Measurements from ENCODE around the gene GRXCR1. TPM values are rescaled to one million over a fixed set of nuclear protein-coding genes. Genes with fewer than 3 reads are reported as not detected.

GRXCR1 gene
- total RNA-seq, 4 donors from 2014 or later = not detected

GRCh38 chr4:43008793-43009192, 116.3 kb downstream of the GRXCR1 start:
- Histone ChIP-seq H3K9me3 (peaks cover 0 to 6% (median 3%) of the 10 kb centered on the region in 4 donors), H3K36me3 (no peaks in the 10 kb centered on the region), H3K4me1 (no peaks in the 10 kb centered on the region), H3K4me3 (no peak overlapping the region), H3K27me3 (no peaks in the 10 kb centered on the region), H3K27ac (replicated peaks in 1 of 4) (no peak overlapping the region)
- intact Hi-C loops (cut with DNase I) = no loop called here
- DNase-seq (ENCODE audit: extremely low spot score) = no peak
- TF ChIP-seq POLR2A (IDR thresholded peaks at IDR 0.05; ENCODE audit: low read depth) = no peak
- no peak for TF ChIP-seq POLR2AphosphoS5 (IDR thresholded peaks at IDR 0.05)
- TF ChIP-seq EP300 (IDR thresholded peaks at IDR 0.05) = no peak
- TF ChIP-seq CTCF (IDR thresholded peaks at IDR 0.05) = no peak
- whole genome bisulfite sequencing = 88% methylated on average over 1 of the region's 1 CpG

- no peak overlapping the region for H3K4me3 ChIP-seq
- TF ChIP-seq POLR2A (IDR thresholded peaks at IDR 0.05; ENCODE audit: low read depth) (no peak), EP300 (IDR thresholded peaks at IDR 0.05) (no peak), POLR2AphosphoS5 (IDR thresholded peaks at IDR 0.05) (no peak), CTCF (IDR thresholded peaks at IDR 0.05) (no peak)
- H3K4me1 ChIP-seq = no peaks in the 10 kb centered on the region
- no peaks in the 10 kb centered on the region for H3K27me3 ChIP-seq
- no peak overlapping the region for H3K27ac ChIP-seq (replicated peaks in 1 of 4)
- no peak for DNase-seq (ENCODE audit: extremely low spot score)
- no peaks in the 10 kb centered on the region for H3K36me3 ChIP-seq
- WGBS = 89% methylated on average over 4 of the region's 4 CpGs
- intact Hi-C loops (cut with DNase I) = no loop called here
- H3K9me3 ChIP-seq = no peaks in the 10 kb centered on the region
Observed at GRCh38 chr4:43014256-43014655, 121.7 kb downstream of the GRXCR1 start.

DNA sequence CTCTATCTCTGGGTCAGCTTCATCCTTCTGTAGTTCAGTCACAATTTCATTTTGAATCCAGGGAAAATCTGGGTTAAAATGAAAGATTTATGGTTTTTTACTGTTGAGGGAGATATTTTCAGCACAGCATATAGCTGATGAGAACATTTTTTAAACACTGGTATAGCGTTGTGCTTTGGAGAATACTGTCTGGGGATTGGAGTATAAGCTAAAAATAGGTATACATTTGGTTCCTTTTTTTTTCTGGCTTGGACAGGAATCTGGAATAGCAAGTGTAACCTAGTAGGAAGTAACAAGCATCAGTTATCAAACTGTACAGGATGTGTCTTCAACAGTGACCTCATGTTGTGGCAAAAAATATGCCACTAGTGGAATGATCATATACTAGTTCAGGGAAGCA, 149.1 kb downstream of the GRXCR1 start:
- no peak for DNase-seq (ENCODE audit: extremely low spot score)
- no peak overlapping the region for H3K4me3 ChIP-seq
- TF ChIP-seq CTCF (IDR thresholded peaks at IDR 0.05) = no peak
- TF ChIP-seq EP300 (IDR thresholded peaks at IDR 0.05) = no peak
- no peak for TF ChIP-seq POLR2A (IDR thresholded peaks at IDR 0.05; ENCODE audit: low read depth)
- TF ChIP-seq POLR2AphosphoS5 (IDR thresholded peaks at IDR 0.05) = no peak
- H3K9me3 ChIP-seq = no peaks in the 10 kb centered on the region
- intact Hi-C loops (cut with DNase I) = no loop called here
- no peaks in the 10 kb centered on the region for H3K27me3 ChIP-seq
- H3K36me3 ChIP-seq = no peaks in the 10 kb centered on the region
- H3K4me1 ChIP-seq = no peaks in the 10 kb centered on the region
- no peak overlapping the region for H3K27ac ChIP-seq (replicated peaks in 1 of 4)
- 60% methylated on average over 1 of the region's 1 CpG for WGBS

DNA sequence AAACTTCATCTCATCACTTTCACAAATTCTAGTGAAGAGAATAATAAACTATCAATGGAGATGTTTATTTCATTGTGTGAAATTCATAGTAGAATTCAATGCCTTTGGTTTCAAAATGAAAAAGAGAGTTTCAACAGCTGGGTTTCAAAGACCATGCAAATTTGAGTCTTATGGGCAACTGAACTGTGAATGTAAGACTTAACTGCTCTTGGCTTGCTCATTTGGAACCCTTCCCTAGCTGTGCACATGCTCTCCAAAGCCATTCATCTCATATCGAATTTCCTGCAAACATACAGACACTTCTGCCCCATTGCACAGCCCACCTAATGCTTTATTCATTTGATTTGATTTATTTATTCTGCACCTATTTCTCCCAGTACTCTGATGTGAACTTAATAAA, 154.5 kb downstream of the GRXCR1 start:
- no peak overlapping the region for H3K27ac ChIP-seq (replicated peaks in 1 of 4)
- no peak for TF ChIP-seq POLR2A (IDR thresholded peaks at IDR 0.05; ENCODE audit: low read depth)
- TF ChIP-seq POLR2AphosphoS5 (IDR thresholded peaks at IDR 0.05) = no peak
- no peak for TF ChIP-seq EP300 (IDR thresholded peaks at IDR 0.05)
- no peak for TF ChIP-seq CTCF (IDR thresholded peaks at IDR 0.05)
- H3K27me3 ChIP-seq = no peaks in the 10 kb centered on the region
- H3K36me3 ChIP-seq = no peaks in the 10 kb centered on the region
- no peak for DNase-seq (ENCODE audit: extremely low spot score)
- 55% methylated on average over 1 of the region's 1 CpG for WGBS
- no peaks in the 10 kb centered on the region for H3K9me3 ChIP-seq
- H3K4me1 ChIP-seq = no peaks in the 10 kb centered on the region
- intact Hi-C loops (cut with DNase I) = no loop called here
- no peak overlapping the region for H3K4me3 ChIP-seq

DNA sequence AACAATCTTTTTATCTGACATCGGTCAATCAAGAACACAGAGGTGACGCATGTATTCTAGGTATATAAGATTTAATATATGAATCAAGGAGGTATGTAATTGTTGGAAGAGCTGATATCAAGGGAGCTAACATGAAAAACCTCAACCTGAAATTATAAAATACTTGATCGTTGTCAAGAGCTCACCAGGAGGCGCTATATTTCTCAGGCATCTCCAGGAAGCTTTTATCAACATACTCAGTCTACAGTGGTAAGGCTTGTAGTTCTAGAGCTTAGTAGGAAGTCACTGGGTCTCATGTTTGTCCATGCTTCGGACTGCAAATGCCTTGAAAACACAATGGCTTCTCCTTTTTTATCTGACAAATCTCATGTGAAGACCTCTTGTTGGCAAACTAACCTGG, 156.1 kb downstream of the GRXCR1 start:
- no peaks in the 10 kb centered on the region for H3K27me3 ChIP-seq
- 60% methylated on average over 5 of the region's 5 CpGs for WGBS
- H3K4me1 ChIP-seq = no peaks in the 10 kb centered on the region
- TF ChIP-seq POLR2A (IDR thresholded peaks at IDR 0.05; ENCODE audit: low read depth) (no peak), EP300 (IDR thresholded peaks at IDR 0.05) (no peak), CTCF (IDR thresholded peaks at IDR 0.05) (no peak), POLR2AphosphoS5 (IDR thresholded peaks at IDR 0.05) (no peak)
- H3K27ac ChIP-seq (replicated peaks in 1 of 4) = no peak overlapping the region
- no peaks in the 10 kb centered on the region for H3K36me3 ChIP-seq
- intact Hi-C loops (cut with DNase I) = no loop called here
- no peaks in the 10 kb centered on the region for H3K9me3 ChIP-seq
- no peak for DNase-seq (ENCODE audit: extremely low spot score)
- H3K4me3 ChIP-seq = no peak overlapping the region
